ENCODE results near the gene MYLK2.

Gene MYLK2

DNA sequence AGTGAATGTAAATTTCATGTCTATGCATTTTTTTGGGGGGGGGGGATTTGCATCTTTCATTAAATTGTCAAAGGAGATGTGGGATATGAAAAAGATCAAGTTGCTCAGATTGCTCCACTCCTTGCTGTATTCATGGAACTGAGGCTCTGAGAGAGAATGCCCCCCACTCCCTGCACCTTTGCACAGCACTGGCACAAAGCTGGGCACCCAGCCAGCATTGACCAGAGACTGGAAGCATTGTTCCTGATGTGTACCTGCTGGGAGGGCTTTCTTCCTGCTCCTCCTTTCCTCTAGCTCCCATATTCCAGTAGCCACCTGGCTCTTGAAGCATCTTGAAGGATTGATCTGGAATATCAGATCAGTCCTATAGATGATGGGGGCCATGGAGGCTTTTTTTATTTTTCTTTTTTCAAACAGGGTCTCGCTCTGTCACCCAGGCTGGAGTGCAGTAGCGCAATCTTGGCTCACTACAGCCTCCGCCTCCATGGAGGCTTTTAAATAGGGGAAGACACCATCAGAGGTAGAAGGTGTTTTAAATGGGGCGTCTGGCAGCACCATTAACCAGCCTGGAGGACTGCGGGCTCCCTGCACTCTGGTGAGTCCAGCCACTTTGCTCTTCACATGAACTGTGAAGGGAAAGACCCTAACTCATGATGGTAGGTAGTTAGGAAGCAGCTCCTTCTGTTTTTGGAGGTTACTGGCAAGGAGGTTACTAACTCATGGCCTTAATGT, 40.3 kb downstream of the MYLK2 start:
- Histone ChIP-seq H3K4me2 (ENCODE audit: low read depth, low read length, poor library complexity, severe bottlenecking) (no peak overlapping the region), H3F3A (ENCODE audit: low read depth) (no peaks in the 10 kb centered on the region), H3K9me3 (ENCODE audit: insufficient read depth, low read depth, low read length) (no peaks in the 10 kb centered on the region), H3K9ac (ENCODE audit: low read depth, low read length, poor library complexity, severe bottlenecking) (no peak overlapping the region), H4K20me1 (ENCODE audit: insufficient read depth, low read length, poor library complexity, severe bottlenecking) (no peaks in the 10 kb centered on the region), H3K79me2 (ENCODE audit: insufficient read depth, low read length) (no peaks in the 10 kb centered on the region), H2AFZ (ENCODE audit: low read length) (no peak overlapping the region), H3K27me3 (ENCODE audit: insufficient read depth, low read length, poor library complexity, severe bottlenecking) (no peaks in the 10 kb centered on the region), H3K9me2 (replicated peaks; ENCODE audit: low read depth, low read length) (no peaks in the 10 kb centered on the region), H3K4me1 (ENCODE audit: insufficient read depth, low read length, poor library complexity, severe bottlenecking) (peaks cover 24% of the 10 kb centered on the region), H3K4me3 (ENCODE audit: low read length, poor library complexity, severe bottlenecking) (no peak overlapping the region), H3K36me3 (ENCODE audit: insufficient read depth, low read length) (no peaks in the 10 kb centered on the region)
- no peak for TF ChIP-seq EZH2phosphoT487 (IDR thresholded peaks at IDR 0.05; ENCODE audit: borderline replicate concordance)
- TF ChIP-seq CTCF (conservative IDR thresholded peaks at IDR 0.05; ENCODE audit: low read length), result no peak

DNA sequence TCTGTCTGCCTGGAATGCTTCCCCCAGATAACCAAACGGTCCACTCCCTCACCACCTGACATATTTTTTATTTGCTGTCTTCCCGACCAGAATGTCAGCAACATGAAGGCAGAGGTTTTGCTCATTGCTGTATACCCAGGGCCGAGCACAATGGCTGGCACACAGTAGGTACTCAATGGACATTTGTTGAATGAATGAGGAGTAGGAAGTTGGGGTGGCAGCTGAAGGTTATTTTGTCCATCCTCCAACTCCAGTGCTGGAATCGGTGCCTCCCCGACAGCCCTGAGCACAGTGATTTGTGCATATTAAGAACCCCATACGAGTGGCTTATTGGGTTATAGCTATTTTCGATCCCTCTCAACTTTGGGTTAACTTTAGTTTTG, 40.8 kb downstream of the MYLK2 start:
- Histone ChIP-seq H3K4me2 (ENCODE audit: low read depth, low read length, poor library complexity, severe bottlenecking) (no peak overlapping the region), H3K4me1 (ENCODE audit: insufficient read depth, low read length, poor library complexity, severe bottlenecking) (peaks cover 24% of the 10 kb centered on the region), H3K9me3 (ENCODE audit: insufficient read depth, low read depth, low read length) (no peaks in the 10 kb centered on the region), H2AFZ (ENCODE audit: low read length) (no peak overlapping the region), H3K4me3 (ENCODE audit: low read length, poor library complexity, severe bottlenecking) (no peak overlapping the region), H3F3A (ENCODE audit: low read depth) (no peaks in the 10 kb centered on the region), H3K27me3 (ENCODE audit: insufficient read depth, low read length, poor library complexity, severe bottlenecking) (no peaks in the 10 kb centered on the region), H4K20me1 (ENCODE audit: insufficient read depth, low read length, poor library complexity, severe bottlenecking) (no peaks in the 10 kb centered on the region), H3K79me2 (ENCODE audit: insufficient read depth, low read length) (no peaks in the 10 kb centered on the region), H3K9me2 (replicated peaks; ENCODE audit: low read depth, low read length) (no peaks in the 10 kb centered on the region), H3K9ac (ENCODE audit: low read depth, low read length, poor library complexity, severe bottlenecking) (no peak overlapping the region), H3K36me3 (ENCODE audit: insufficient read depth, low read length) (no peaks in the 10 kb centered on the region)
- TF ChIP-seq EZH2phosphoT487 (IDR thresholded peaks at IDR 0.05; ENCODE audit: borderline replicate concordance), result no peak
- TF ChIP-seq CTCF (conservative IDR thresholded peaks at IDR 0.05; ENCODE audit: low read length), result no peak

DNA sequence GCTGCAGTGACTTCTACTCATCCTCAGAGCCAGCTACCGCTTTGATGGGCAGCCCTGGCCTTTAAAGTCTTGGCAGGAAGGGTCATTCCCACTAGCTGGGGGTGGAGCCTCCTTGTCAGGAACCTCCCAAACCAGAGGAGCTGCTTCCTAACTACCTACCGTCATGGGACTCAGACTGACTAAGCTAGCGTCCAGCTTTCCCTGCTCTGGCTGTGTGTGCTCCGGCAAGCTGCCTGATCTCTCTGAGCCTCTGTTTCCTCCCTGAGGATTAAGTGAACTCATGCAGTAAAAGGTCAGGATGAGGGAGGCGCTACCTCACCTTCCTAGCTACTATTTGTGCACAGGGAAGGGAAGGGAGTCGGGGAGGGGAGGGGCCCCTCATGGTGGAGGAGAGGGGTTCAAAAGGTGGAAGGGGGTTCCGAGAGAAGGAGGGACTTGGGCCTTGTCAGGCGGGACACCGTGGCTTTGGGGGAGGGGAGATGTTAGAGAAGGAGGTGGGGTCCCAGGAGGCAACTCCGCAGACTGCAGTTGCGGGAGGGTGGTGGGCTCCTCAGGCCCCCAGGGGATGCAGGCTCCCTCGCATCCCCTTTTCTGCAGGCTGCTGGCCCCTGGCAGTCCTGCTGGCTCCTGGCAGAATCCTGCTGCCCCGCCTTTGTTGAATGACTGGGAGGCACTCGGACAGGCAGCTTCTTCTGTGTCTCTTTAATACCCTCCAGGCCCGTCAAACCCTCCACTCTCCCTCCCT, 41.4 kb downstream of the MYLK2 start:
- Histone ChIP-seq H3F3A (ENCODE audit: low read depth) (no peaks in the 10 kb centered on the region), H3K9ac (ENCODE audit: low read depth, low read length, poor library complexity, severe bottlenecking) (peak overlapping the region; percentile 70), H3K79me2 (ENCODE audit: insufficient read depth, low read length) (no peaks in the 10 kb centered on the region), H3K27me3 (ENCODE audit: insufficient read depth, low read length, poor library complexity, severe bottlenecking) (no peaks in the 10 kb centered on the region), H3K36me3 (ENCODE audit: insufficient read depth, low read length) (no peaks in the 10 kb centered on the region), H2AFZ (ENCODE audit: low read length) (no peak overlapping the region; the same call in 1 of the 2 replicates), H3K9me2 (replicated peaks; ENCODE audit: low read depth, low read length) (no peaks in the 10 kb centered on the region), H3K4me3 (ENCODE audit: low read length, poor library complexity, severe bottlenecking) (peak overlapping the region; percentile 77), H3K4me1 (ENCODE audit: insufficient read depth, low read length, poor library complexity, severe bottlenecking) (peaks cover 24% of the 10 kb centered on the region), H4K20me1 (ENCODE audit: insufficient read depth, low read length, poor library complexity, severe bottlenecking) (no peaks in the 10 kb centered on the region), H3K4me2 (ENCODE audit: low read depth, low read length, poor library complexity, severe bottlenecking) (peak overlapping the region; percentile 85), H3K9me3 (ENCODE audit: insufficient read depth, low read depth, low read length) (no peaks in the 10 kb centered on the region)
- no peak for TF ChIP-seq EZH2phosphoT487 (IDR thresholded peaks at IDR 0.05; ENCODE audit: borderline replicate concordance)
